Psoas muscle (tissue), 8 donors: ENCODE data around the gene VAV2. TPM values are rescaled to one million over a fixed set of nuclear protein-coding genes. Genes with fewer than 3 reads are reported as not detected.
"Not testable (repeated sequence)": the region's sequence is repeated elsewhere in the genome, so short reads cannot be mapped to it uniquely, and the experiment has no call there.

Experiments
- ATAC-seq, 4 donors: fragments of 200-7000 bp; cut with Tn5 transposase; one replicate each; pipeline ENCODE4 v1.9.1; 2020; ENCODE audit warnings: moderate library complexity in 3 of 4, mild to moderate bottlenecking in 2 of 4
- DNase-seq, 2 donors: peaks; one replicate each; pipeline ENCODE4 v3.0.0-alpha.2; 2020
- H3K27ac ChIP-seq: fragments of 200-600 bp; one replicate; pipeline ENCODE4 v1.8.0; 2022
- H3K27me3 ChIP-seq, 3 donors: fragments of 200-600 bp in 1 of 3; one replicate each; pipeline versions ENCODE4 v1.6.1 to v1.8.0; 2013 to 2022; ENCODE audit warnings: low read length in 2 of 3, mild to moderate bottlenecking in 2 of 3, moderate library complexity in 1 of 3; ENCODE audit not compliant: insufficient read depth in 3 of 3
- H3K36me3 ChIP-seq, 2 donors: fragments of 200-600 bp in 1 of 2; one replicate each; pipeline versions ENCODE4 v1.6.1 to v1.8.0; 2013 to 2022; ENCODE audit warnings: low read depth in 1 of 2, mild to moderate bottlenecking in 1 of 2, moderate library complexity in 1 of 2; ENCODE audit not compliant: insufficient read depth in 1 of 2
- H3K4me1 ChIP-seq: fragments of 200-600 bp; one replicate; pipeline ENCODE4 v1.8.0; 2022
- H3K4me3 ChIP-seq: fragments of 200-600 bp; one replicate; pipeline ENCODE4 v1.8.0; 2022; ENCODE audit warnings: mild to moderate bottlenecking
- H3K9me3 ChIP-seq: fragments of 200-600 bp; one replicate; pipeline ENCODE4 v1.8.0; 2022
- CTCF ChIP-seq: fragments of 200-600 bp; IDR thresholded peaks from one replicate; pipeline ENCODE4 v1.8.0; 2022; ENCODE audit warnings: antibody characterized with exemption
- WGBS, 3 donors: extraction: QIAGEN DNeasy Blood & Tissue Kit; methylation state at CpG; one replicate each; pipeline versions ENCODE4 v1.1.6 to v1.1.7; 2013; 5-methylcytosine and 5-hydroxymethylcytosine counted together
- intact Hi-C, 2 donors: fragments of 100-400 bp; cut with DNase I; formaldehyde crosslinking; loops; one replicate each; pipeline versions ENCODE4 v1.11.0 to v1.14.2; 2022
- polyA plus RNA-seq, 3 donors: library from polyadenylated mRNA; stranded (reverse); fragments of 200-250 nt; gene quantifications; one replicate each; pipeline ENCODE4 v1.2.3, GENCODE V29; 2013
- total RNA-seq, 4 donors: library from RNA; stranded (reverse); fragmentation: NEBNext Ultra II Directional in 2 of 4; extraction: Animal tissue kit (Norgen Biotek cat#: 25700) in 2 of 4; gene quantifications; one replicate each; pipeline versions ENCODE4 v1.2.1 to v1.2.4, GENCODE V29; 2021 to 2023
- donor health status: healthy with polysubstance abuse.
- donor health status: DM: no; HTN: no; CAD: no; lungs with moderate emphysema.
- donor health status: Bipolar disorder and iron deficiency.
- donor health status: healthy.
- donor health status: DM: yes; HTN: yes; CAD: no.
- donor health status: DM: no; HTN: no; CAD: no.
- donor health status: DM: no; HTN: no; CAD: no.
- donor health status: DM: yes; HTN: yes; CAD: no.

The VAV2 gene
- total and polyA plus RNA-seq, 7 donors, result 0.70 to 2.9 (median 1.4) TPM

DNA sequence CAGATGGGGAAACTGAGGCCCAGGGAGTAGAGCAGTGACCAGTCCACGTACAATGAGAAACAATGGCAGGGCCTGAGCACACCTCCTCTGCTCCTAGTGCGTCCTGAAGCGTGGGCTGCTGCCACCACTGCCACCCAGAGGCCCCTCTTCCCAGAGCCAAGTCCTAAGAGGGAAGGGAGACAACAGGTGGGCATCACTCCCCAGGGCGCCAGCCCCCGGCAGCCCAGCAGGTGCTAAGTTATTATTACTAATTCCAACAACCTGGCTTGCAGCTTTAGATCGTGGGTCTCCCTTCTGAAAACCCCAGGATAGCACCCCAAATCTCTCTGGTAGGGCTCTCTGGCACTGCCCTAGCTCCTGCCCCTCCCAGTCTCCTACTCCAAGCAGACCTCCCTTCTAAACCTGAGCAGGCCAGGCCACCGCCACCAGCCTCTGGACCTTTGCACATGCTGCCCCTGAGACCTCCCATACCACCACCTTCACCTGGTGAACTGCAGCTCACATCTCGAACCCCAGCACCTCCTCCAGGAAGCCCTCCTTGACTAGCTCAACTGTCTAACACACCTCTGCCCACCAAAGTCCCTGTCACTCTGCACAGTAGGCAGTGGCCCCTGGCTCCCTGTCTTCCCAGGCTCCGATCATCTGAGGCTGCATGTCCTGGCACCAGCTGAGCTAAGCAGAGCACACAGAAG lies 65.8 kb downstream of the VAV2 start:
- Histone ChIP-seq H3K9me3 (no peaks in the 10 kb centered on the region), H3K27me3 (peaks cover 0 to 21% (median 0%) of the 10 kb centered on the region in 3 donors), H3K4me3 (no peak overlapping the region), H3K4me1 (no peaks in the 10 kb centered on the region), H3K36me3 (no peaks in the 10 kb centered on the region), H3K27ac (no peak overlapping the region)
- TF ChIP-seq CTCF, result no peak
- no peak for ATAC-seq
- WGBS, 3 donors, result 81 to 94% (median 82%) methylated on average over 8 to 9 of the region's 9 CpGs
- intact Hi-C loops, result no loop called here
- no peak for DNase-seq

DNA sequence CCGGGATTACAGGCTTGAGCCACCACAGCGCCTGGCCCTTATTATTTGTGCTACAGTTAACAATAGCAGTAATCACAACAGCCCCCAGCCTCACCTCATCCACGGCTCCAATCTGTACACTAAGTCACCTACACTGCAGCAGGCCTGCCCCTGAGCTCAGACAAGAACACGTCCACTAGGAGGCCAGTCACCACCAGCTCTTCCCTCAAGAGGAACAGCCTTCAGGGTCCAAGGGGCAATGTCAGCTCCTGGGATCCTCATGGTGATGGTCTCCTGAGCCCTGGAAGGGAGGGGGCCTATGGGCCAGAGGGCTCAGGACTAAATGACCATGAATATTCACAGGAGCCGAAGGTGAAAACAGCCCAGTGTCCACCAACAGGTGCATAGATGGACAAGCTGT lies 67.7 kb downstream of the VAV2 start:
- WGBS, 3 donors, result 89 to 93% (median 91%) methylated on average over 5 of the region's 5 CpGs
- DNase-seq, result no peak
- H3K27me3 ChIP-seq, result peaks cover 0 to 14% (median 3%) of the 10 kb centered on the region in 3 donors
- no peak for TF ChIP-seq CTCF
- no peaks in the 10 kb centered on the region for H3K36me3 ChIP-seq
- no peak overlapping the region for H3K27ac ChIP-seq
- no peaks in the 10 kb centered on the region for H3K9me3 ChIP-seq
- intact Hi-C loops, result no loop called here
- ATAC-seq, result no peak
- H3K4me3 ChIP-seq, result no peak overlapping the region
- no peaks in the 10 kb centered on the region for H3K4me1 ChIP-seq

GRCh38 chr9:133923608-133924007 lies 68.5 kb downstream of the VAV2 start:
- ATAC-seq, H3K4me1 ChIP-seq, H3K27ac ChIP-seq, H3K36me3 ChIP-seq, intact Hi-C loops, DNase-seq, H3K9me3 ChIP-seq, H3K4me3 ChIP-seq: not testable (repeated sequence)
- peaks cover 0 to 14% (median 3%) of the 10 kb centered on the region in 3 donors for H3K27me3 ChIP-seq
- 95 to 100% (median 95%) methylated on average over 2 of the region's 2 CpGs for WGBS, 3 donors

DNA sequence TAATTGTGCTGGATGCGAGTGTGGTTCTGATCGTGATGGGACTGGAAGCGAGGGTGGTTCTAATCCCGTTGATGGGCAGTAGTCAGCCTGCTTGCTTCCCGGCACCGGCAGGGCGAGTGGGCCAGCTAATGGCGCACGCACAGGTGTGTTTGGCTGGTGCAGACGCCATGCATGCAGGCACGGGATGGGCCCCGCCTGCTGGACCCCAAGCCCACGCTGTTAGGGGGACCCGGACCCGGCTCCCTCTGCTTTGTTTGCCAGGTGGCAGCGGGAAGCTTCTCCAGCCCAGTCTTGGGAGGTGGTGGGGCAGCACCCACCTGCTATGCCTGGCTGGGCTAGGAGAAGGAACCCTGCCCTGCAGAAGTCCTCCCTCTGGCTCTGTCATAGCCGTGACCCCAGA lies 70.3 kb downstream of the VAV2 start:
- TF ChIP-seq CTCF, result no peak
- H3K36me3 ChIP-seq, result no peaks in the 10 kb centered on the region
- 83 to 88% (median 88%) methylated on average over 17 of the region's 17 CpGs for WGBS, 3 donors
- intact Hi-C loops, result no loop called here
- no peaks in the 10 kb centered on the region for H3K4me1 ChIP-seq
- no peak overlapping the region for H3K27ac ChIP-seq
- H3K4me3 ChIP-seq, result no peak overlapping the region
- DNase-seq (no peak), ATAC-seq (no peak)
- no peaks in the 10 kb centered on the region for H3K9me3 ChIP-seq
- H3K27me3 ChIP-seq, result peaks cover 0 to 24% (median 5%) of the 10 kb centered on the region in 3 donors

DNA sequence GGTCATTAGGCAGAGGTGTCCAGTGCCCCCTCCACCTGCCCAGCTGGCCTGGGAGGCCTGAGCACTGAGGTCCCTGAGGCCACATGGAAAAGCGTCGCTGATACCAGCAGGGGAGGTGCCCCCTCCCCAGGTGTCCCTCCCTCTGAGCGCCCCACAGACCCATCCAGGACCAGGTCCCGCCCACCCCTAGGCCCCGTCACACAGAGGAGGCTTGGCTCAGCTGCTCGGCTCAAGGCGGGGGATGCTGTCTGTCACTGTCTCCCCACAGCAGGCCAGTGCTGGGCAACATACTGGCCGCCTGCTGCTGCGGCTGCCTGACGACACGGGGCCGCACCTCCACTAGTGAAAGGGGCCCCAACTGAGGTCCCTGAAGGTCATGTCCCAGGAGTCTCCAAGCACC lies 71.7 kb downstream of the VAV2 start:
- DNase-seq, result no peak
- ATAC-seq, result peak in 1 of 4 donors; percentile 27
- no peak for TF ChIP-seq CTCF
- peaks cover 0 to 24% (median 5%) of the 10 kb centered on the region in 3 donors for H3K27me3 ChIP-seq
- H3K27ac ChIP-seq, result no peak overlapping the region
- no peaks in the 10 kb centered on the region for H3K4me1 ChIP-seq
- no peak overlapping the region for H3K4me3 ChIP-seq
- intact Hi-C loops, result no loop called here
- 91 to 94% (median 94%) methylated on average over 12 of the region's 12 CpGs for WGBS, 3 donors
- H3K9me3 ChIP-seq, result no peaks in the 10 kb centered on the region
- H3K36me3 ChIP-seq, result no peaks in the 10 kb centered on the region
